HEK293T (cell line): ENCODE data around the gene MAEA.

ENCODE experiments used
- ARNT ChIP-seq: fragments of 450-650 bp; IDR thresholded peaks from 2 replicates; pipeline ENCODE4 v1.6.1; 2017; ENCODE audit warnings: mild to moderate bottlenecking
- BHLHE40 ChIP-seq: fragments of 450-650 bp; IDR thresholded peaks from 2 replicates; pipeline ENCODE4 v1.6.1; 2016; ENCODE audit warnings: mild to moderate bottlenecking, moderate library complexity, borderline replicate concordance
- CTBP1 ChIP-seq: fragments of 450-650 bp; IDR thresholded peaks from 2 replicates; pipeline ENCODE4 v1.6.1; 2016; ENCODE audit warnings: borderline replicate concordance
- ELF4 ChIP-seq: fragments of 450-650 bp; IDR thresholded peaks from 2 replicates; pipeline ENCODE4 v1.6.1; 2017; ENCODE audit warnings: antibody characterized with exemption
- FOXA1 ChIP-seq: fragments of 450-650 bp; IDR thresholded peaks from 2 replicates; pipeline ENCODE4 v1.6.1; 2016; ENCODE audit warnings: mild to moderate bottlenecking
- FOXK2 ChIP-seq: fragments of 450-650 bp; IDR thresholded peaks from 2 replicates; pipeline ENCODE4 v1.6.1; 2016; ENCODE audit warnings: mild to moderate bottlenecking
- FOXM1 ChIP-seq: fragments of 450-650 bp; IDR thresholded peaks from 2 replicates; pipeline ENCODE4 v1.6.1; 2017; ENCODE audit warnings: mild to moderate bottlenecking, borderline replicate concordance
- HDGF ChIP-seq: fragments of 450-650 bp; IDR thresholded peaks from 2 replicates; pipeline ENCODE4 v1.6.1; 2017; ENCODE audit warnings: antibody characterized with exemption, borderline replicate concordance
- NFRKB ChIP-seq: fragments of 450-650 bp; IDR thresholded peaks from 2 replicates; pipeline ENCODE4 v1.6.1; 2016; ENCODE audit warnings: mild to moderate bottlenecking, moderate library complexity
- PKNOX1 ChIP-seq: fragments of 450-650 bp; IDR thresholded peaks from 2 replicates; pipeline ENCODE4 v1.6.1; 2016
- SUZ12 ChIP-seq: fragments of 450-650 bp; IDR thresholded peaks from 2 replicates; pipeline ENCODE4 v1.6.1; 2016; ENCODE audit warnings: mild to moderate bottlenecking
- TARDBP ChIP-seq: fragments of 450-650 bp; IDR thresholded peaks from 2 replicates; pipeline ENCODE4 v1.6.1; 2016
- ZNF384 ChIP-seq: fragments of 450-650 bp; IDR thresholded peaks from 2 replicates; pipeline ENCODE4 v1.6.1; 2016

DNA sequence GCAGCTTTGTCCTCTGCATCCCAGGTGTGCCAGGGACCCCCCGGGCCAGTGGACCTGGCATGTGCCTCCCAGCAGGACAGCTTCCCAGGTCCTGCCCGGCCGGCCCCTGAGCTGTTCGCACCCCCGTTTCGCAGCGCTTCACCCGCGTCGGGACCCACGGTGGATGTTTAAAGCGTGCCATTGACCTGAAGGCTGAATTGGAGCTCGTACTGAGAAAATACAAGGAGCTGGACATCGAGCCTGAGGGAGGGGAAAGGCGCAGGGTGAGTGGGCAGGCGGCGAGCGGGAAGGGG, 65.2 kb downstream of the MAEA start:
- TF ChIP-seq CTBP1 (no peak), TARDBP (no peak), ZNF384 (no peak), FOXM1 (no peak), ELF4 (no peak), BHLHE40 (no peak), FOXK2 (no peak), ARNT (no peak), FOXA1 (no peak), HDGF (no peak), SUZ12 (no peak), NFRKB (no peak), PKNOX1 (no peak)
